HEK293 (cell line): Measurements from ENCODE around the gene CTXN2.
A peak's percentile ranks its signal among the peaks of the same experiment; 100 is the strongest.

Experiments used
- CTCF ChIA-PET: fragments of 350-600 bp; formaldehyde crosslinking; extraction: SDS; loops from one replicate; lab custom pipeline; 2021; ENCODE audit warnings: antibody characterized with exemption; lab: Yijun Ruan, JAX
- POLR2A ChIA-PET: fragments of 300-600 bp; formaldehyde crosslinking; extraction: SDS; loops from one replicate; lab custom pipeline; 2020; ENCODE audit warnings: antibody characterized with exemption, inconsistent platforms; lab: Yijun Ruan, JAX
- H3K27ac ChIP-seq: fragments of 200-500 bp; sonication (Bioruptor generic); 2 replicates; pipeline ENCODE4 v1.5.1; 2014; ENCODE audit warnings: low read depth, low read length, control low read depth, inconsistent platforms; ENCODE audit errors: extremely low read depth
- H3K36me3 ChIP-seq, 2 experiments: fragments of 200-500 bp in 1 of 2; sonication (Bioruptor generic) in 1 of 2; 1 replicate in 1 of 2; 2 replicates in 1 of 2; pipeline ENCODE4 v1.5.1; 2014 to 2017; ENCODE audit warnings: inconsistent platforms in 2 of 2, low read length in 2 of 2; ENCODE audit not compliant: control insufficient read depth in 2 of 2, insufficient read depth in 1 of 2
- H3K4me1 ChIP-seq: fragments of 200-500 bp; sonication (Bioruptor generic); 2 replicates; pipeline ENCODE4 v1.5.1; 2014; ENCODE audit warnings: mild to moderate bottlenecking, low read length, inconsistent platforms; ENCODE audit not compliant: control insufficient read depth, insufficient read depth
- H3K4me3 ChIP-seq: 2 replicates; pipeline ENCODE4 v1.5.1; 2011; ENCODE audit warnings: low read depth, mild to moderate bottlenecking, control low read depth, low read length, moderate library complexity
- H3K9me3 ChIP-seq: fragments of 200-500 bp; sonication (Bioruptor generic); 2 replicates; pipeline ENCODE4 v1.5.1; 2014; ENCODE audit warnings: low read depth, low read length, inconsistent platforms; ENCODE audit not compliant: control insufficient read depth, insufficient read depth
- HIC1 ChIP-seq: fragments of 450-650 bp; formaldehyde crosslinking; IDR thresholded peaks from 2 replicates; pipeline ENCODE4 v1.5.1; 2016; ENCODE audit warnings: missing biosample characterization, missing genetic modification characterization
- IKZF3 ChIP-seq: fragments of 450-650 bp; IDR thresholded peaks from 2 replicates; pipeline ENCODE4 v1.5.0; 2018; ENCODE audit warnings: missing biosample characterization, mild to moderate bottlenecking, missing genetic modification characterization, moderate library complexity
- OVOL3 ChIP-seq: fragments of 450-650 bp; formaldehyde crosslinking; IDR thresholded peaks from 2 replicates; pipeline ENCODE4 v1.5.1; 2016; ENCODE audit warnings: missing biosample characterization, missing genetic modification characterization
- PBX3 ChIP-seq: sonication (generic); formaldehyde crosslinking; IDR thresholded peaks from 2 replicates; pipeline ENCODE4 v1.8.1; 2022; ENCODE audit warnings: mild to moderate bottlenecking, moderate library complexity, missing genetic modification reagents
- SCRT1 ChIP-seq: fragments of 450-650 bp; formaldehyde crosslinking; IDR thresholded peaks from 2 replicates; pipeline ENCODE4 v1.5.1; 2016; ENCODE audit warnings: missing biosample characterization, missing genetic modification characterization, borderline replicate concordance
- TRIM28 ChIP-seq: IDR thresholded peaks from 2 replicates; pipeline ENCODE4 v1.6.1; 2011; ENCODE audit warnings: low read length, control low read depth, borderline replicate concordance
- ZBTB26 ChIP-seq: fragments of 450-650 bp; formaldehyde crosslinking; optimal IDR thresholded peaks from 2 replicates; pipeline ENCODE3; 2016; ENCODE audit warnings: missing biosample characterization, mild to moderate bottlenecking, missing genetic modification characterization
- ZBTB49 ChIP-seq: fragments of 450-650 bp; formaldehyde crosslinking; IDR thresholded peaks from 2 replicates; pipeline ENCODE4 v1.5.1; 2016; ENCODE audit warnings: missing biosample characterization, missing genetic modification characterization, low read depth
- ZNF140 ChIP-seq: fragments of 450-650 bp; formaldehyde crosslinking; IDR thresholded peaks from 2 replicates; pipeline ENCODE4 v1.5.1; 2016; ENCODE audit warnings: missing biosample characterization, missing genetic modification characterization
- ZNF18 ChIP-seq: fragments of 450-650 bp; formaldehyde crosslinking; IDR thresholded peaks from 2 replicates; pipeline ENCODE4 v1.5.1; 2016; ENCODE audit warnings: missing biosample characterization, missing genetic modification characterization
- ZNF239 ChIP-seq: fragments of 450-650 bp; formaldehyde crosslinking; IDR thresholded peaks from 2 replicates; pipeline ENCODE4 v1.5.1; 2016; ENCODE audit warnings: missing biosample characterization, missing genetic modification characterization
- ZNF280D ChIP-seq: fragments of 450-650 bp; formaldehyde crosslinking; IDR thresholded peaks from 2 replicates; pipeline ENCODE4 v1.5.1; 2016; ENCODE audit warnings: missing biosample characterization, missing genetic modification characterization
- ZNF660 ChIP-seq: fragments of 450-650 bp; IDR thresholded peaks from 2 replicates; pipeline ENCODE4 v1.5.1; 2018; ENCODE audit warnings: missing biosample characterization, mild to moderate bottlenecking, missing genetic modification characterization
- ZNF664 ChIP-seq: fragments of 450-650 bp; formaldehyde crosslinking; IDR thresholded peaks from 2 replicates; pipeline ENCODE4 v1.5.1; 2016; ENCODE audit warnings: missing biosample characterization, missing genetic modification characterization

The CTXN2 gene

GRCh38 chr15:48191574-48192225 is at the start of gene CTXN2:
TSS of gene CTXN2 (plus strand) at chr15:48191665. CDS start at chr15:48201301, 9,636 bp downstream.
- TF ChIP-seq OVOL3 (tag by site-specific recombination) (no peak), ZBTB26 (tag by site-specific recombination) (peak; percentile 19), ZNF239 (tag by site-specific recombination) (no peak)
- H3K4me3 ChIP-seq: no peak within 1 kb of the TSS
- ChIA-PET POLR2A (no interaction called here), CTCF (interaction anchor here (0.7 kb wide), 1 partner anchor 45 kb away, joined by 3 read pairs; no protein-coding TSS in a partner anchor)
- no peaks in the 10 kb centered on the region for H3K36me3 ChIP-seq
- H3K9me3 ChIP-seq: no peaks in the 10 kb centered on the region
- no peak within 1 kb of the TSS for H3K27ac ChIP-seq
- no peaks in the 10 kb centered on the region for H3K4me1 ChIP-seq

- TF ChIP-seq ZBTB49 (tag by site-specific recombination) (no peak), ZNF664 (tag by site-specific recombination) (no peak), TRIM28 (no peak), ZNF18 (tag by site-specific recombination) (no peak), ZNF140 (tag by site-specific recombination) (no peak), ZNF660 (tag by site-specific recombination) (no peak), HIC1 (tag by site-specific recombination) (no peak), PBX3 (CRISPR knock-in tag) (no peak), ZNF280D (no peak), IKZF3 (tag by site-specific recombination) (no peak), SCRT1 (no peak)
- POLR2A ChIA-PET: no interaction called here
These were observed 47.6 kb upstream of the CTXN2 start for GRCh38 chr15:48143856-48144255.

More at GRCh38 chr15:48143856-48144255, 47.6 kb upstream of the CTXN2 start:
- Histone ChIP-seq H3K9me3 (no peaks in the 10 kb centered on the region), H3K36me3 (peaks cover 2 to 16% of the 10 kb centered on the region in 2 experiments; a peak in 2 of 3 replicates), H3K4me3 (no peak overlapping the region), H3K4me1 (peaks cover 6% of the 10 kb centered on the region; the same call in 1 of the 2 replicates), H3K27ac (no peak overlapping the region)
- CTCF ChIA-PET: no interaction called here
